Raji (cell line): ENCODE data around the gene ITIH5.
A peak's percentile ranks its signal among the peaks of the same experiment; 100 is the strongest.

ENCODE experiments used
- POLR2A ChIP-seq: IDR thresholded peaks from 2 replicates; pipeline ENCODE4 v1.6.1; 2011; ENCODE audit warnings: low read depth, low read length, control low read depth; ENCODE audit not compliant: insufficient read depth

ITIH5 gene

DNA sequence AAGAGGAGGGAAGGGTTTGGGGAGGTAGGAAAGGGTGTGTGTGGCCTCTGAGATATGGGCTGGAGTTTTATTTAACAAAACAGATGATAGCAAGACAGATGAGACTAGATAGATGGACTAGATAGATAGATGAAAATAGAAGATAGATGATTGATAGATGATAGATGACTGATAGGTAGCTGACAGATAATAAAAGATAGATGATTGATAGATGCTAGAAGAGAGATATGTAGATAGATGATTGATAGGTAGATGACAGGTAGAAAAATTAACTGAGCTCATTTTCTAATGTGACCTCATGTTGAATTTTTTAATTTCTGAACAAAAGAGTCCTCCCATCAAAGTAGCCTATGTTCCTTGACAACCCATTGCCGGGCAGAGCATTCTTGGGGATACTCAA, 139.3 kb downstream of the ITIH5 start:
- TF ChIP-seq POLR2A = no peak

GRCh38 chr10:7526017-7526400, 140.8 kb downstream of the ITIH5 start:
- no peak for TF ChIP-seq POLR2A

DNA sequence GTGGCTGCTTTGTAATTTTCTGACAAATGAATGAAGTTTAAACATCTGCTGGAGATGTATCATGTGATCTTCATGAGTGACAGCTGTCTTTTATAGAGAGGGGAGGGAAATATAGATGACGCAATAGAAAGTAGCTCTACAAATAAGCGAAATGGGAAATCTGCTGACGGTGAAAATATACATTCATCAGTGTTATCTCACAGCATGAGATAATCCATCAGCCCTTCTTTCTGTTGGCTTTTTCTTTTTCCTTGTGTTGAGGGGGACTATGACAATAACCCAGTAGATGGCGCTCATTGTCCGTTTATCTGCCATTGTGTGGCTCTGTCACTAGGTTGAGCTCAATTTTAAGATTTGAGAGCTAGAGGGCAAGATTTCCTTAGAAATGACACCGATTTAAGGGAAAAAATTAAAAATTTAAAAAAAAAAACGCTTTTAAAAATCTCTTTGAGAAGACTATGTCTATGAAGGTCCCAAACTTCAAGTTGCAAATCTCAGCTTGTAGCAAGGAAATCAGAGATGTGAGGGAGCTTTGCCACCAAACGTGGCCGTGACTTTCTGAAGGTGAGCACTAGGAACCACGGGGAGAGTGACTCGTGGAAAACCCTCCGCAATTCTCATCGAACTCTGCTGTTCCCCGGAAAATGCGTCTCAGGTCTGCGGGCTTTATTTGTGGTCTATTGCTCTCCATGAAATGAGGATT, 141.3 kb downstream of the ITIH5 start:
- no peak for TF ChIP-seq POLR2A

- no peak for TF ChIP-seq POLR2A
Measured at GRCh38 chr10:7523656-7524055, 143.1 kb downstream of the ITIH5 start.

- TF ChIP-seq POLR2A = 0 out of 2 replicates have a peak, but pooled peaks have one; percentile 30
Measured at GRCh38 chr10:7520507-7521485, 146.0 kb downstream of the ITIH5 start.

GRCh38 chr10:7519351-7519750, 147.4 kb downstream of the ITIH5 start:
- no peak for TF ChIP-seq POLR2A

DNA sequence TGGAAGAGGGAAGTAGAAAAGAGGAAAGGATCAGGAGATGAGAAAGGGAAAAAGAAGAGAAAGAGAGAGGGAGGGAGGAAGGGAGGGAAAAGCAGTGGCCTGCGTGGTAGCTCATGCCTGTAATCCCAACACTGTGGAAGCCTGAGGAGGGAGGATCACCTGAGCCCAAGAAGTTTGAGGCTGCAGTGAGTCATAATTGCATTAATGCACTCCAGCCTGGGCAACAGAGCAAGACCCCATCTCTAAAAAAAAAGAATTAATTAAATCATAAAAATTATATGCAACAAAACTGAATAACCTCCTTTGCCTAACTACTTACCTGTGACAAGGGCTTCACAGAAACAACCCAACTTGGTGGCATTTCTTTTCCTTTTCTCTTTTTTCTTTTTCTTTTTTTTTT, 148.1 kb downstream of the ITIH5 start:
- no peak for TF ChIP-seq POLR2A

DNA sequence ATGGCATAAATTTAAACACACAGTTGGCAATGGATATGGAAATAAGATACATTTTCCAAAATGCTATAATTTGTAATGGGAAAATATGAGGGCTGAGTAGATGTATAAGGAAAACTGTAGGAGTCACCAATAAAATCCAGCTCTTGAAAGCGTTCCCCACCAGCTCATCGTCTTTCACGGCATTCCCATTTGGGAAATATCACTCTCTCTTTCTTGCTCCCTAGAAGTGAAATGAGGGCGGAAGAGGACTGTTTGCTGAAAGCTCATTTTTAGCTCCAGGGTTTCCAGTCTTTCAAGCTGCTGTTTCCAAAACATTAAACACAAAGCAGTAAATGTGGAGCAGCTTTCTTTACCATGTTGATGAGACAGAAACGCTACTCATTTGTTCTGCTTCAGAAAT, 151.3 kb downstream of the ITIH5 start:
- no peak for TF ChIP-seq POLR2A

DNA sequence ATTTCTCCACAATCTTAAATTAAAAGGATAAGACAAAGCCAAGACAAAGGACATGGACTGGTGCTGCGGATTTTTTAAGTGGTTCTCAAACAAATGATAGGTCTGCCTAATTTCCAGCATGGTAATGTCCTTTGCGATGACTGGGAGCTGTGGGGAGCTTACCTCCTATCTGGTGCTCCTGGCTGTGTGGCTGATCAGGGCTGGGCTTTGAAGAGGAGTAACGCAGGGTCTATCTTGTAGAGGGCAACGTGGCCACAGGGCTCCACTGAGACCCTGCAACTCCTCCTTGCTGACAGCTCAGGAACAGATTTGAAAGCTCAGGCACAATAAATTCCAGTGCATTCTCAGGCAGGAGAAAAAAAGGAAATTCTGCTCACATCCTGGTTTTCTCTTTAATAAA, 152.8 kb downstream of the ITIH5 start:
- TF ChIP-seq POLR2A = no peak

GRCh38 chr10:7513455-7513854, 153.3 kb downstream of the ITIH5 start:
- TF ChIP-seq POLR2A = no peak

DNA sequence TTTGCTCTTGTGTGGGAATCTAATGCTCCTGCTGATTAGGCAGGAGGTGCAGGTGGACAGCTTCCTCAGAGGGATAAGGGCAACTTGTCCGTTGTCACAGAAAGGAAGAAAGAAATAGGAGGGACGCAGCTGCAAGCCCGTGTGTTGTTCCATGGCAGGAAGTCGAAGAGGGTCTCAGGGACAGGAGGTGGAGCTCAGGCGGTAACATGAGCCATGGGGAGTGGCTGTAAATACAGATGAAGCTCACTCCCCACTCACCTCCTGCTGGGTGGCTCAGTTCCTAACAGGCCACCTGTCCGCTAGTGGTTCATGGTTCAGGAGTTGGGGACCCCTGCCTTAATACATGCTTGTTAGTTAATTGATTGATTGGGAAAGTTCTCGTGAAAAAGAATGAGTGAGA, 154.3 kb downstream of the ITIH5 start:
- TF ChIP-seq POLR2A = no peak

- TF ChIP-seq POLR2A = no peak
Measured at GRCh38 chr10:7511612-7512011, 155.2 kb downstream of the ITIH5 start.
